Activated T-helper 1 cell treated with anti-CD3 and anti-CD28 coated beads, Interleukin-2, amount 50 U/mL, for 16 hours (primary cell): ENCODE measurements around the gene PRDM16.

ENCODE experiments used
- DNase-seq, 2 donors: peaks; one replicate each; pipeline ENCODE4 v3.0.0-alpha.2; 2020; ENCODE audit warnings: low read depth in 1 of 2, low spot score in 1 of 2

PRDM16 gene

GRCh38 chr1:3053366-3053980 is 15.5 kb upstream of the PRDM16 start:
- no peak for DNase-seq

GRCh38 chr1:3053986-3054385 is 15.0 kb upstream of the PRDM16 start:
- DNase-seq: no peak

GRCh38 chr1:3054474-3054873 is 14.5 kb upstream of the PRDM16 start:
- no peak for DNase-seq

- DNase-seq: no peak
These were observed 14.0 kb upstream of the PRDM16 start for GRCh38 chr1:3055051-3055450.

- DNase-seq: no peak
These were observed 12.4 kb upstream of the PRDM16 start for GRCh38 chr1:3056641-3057040.

GRCh38 chr1:3058263-3059030 is 10.6 kb upstream of the PRDM16 start:
- no peak for DNase-seq

GRCh38 chr1:3060127-3060526 is 8.9 kb upstream of the PRDM16 start:
- DNase-seq: no peak

GRCh38 chr1:3060601-3061551 is 8.1 kb upstream of the PRDM16 start:
- DNase-seq: no peak

GRCh38 chr1:3061566-3061965 is 7.4 kb upstream of the PRDM16 start:
- DNase-seq: no peak

GRCh38 chr1:3061981-3062615 is 6.9 kb upstream of the PRDM16 start:
- no peak for DNase-seq

GRCh38 chr1:3062616-3063378 is 6.2 kb upstream of the PRDM16 start:
- no peak for DNase-seq

GRCh38 chr1:3063379-3064295 is 5.4 kb upstream of the PRDM16 start:
- no peak for DNase-seq

GRCh38 chr1:3064296-3064850 is 4.6 kb upstream of the PRDM16 start:
- DNase-seq: no peak

- no peak for DNase-seq
These were observed 4.1 kb upstream of the PRDM16 start for GRCh38 chr1:3064901-3065300.

- DNase-seq: no peak
These were observed 3.6 kb upstream of the PRDM16 start for GRCh38 chr1:3065396-3065795.

GRCh38 chr1:3065797-3066196 is 3.2 kb upstream of the PRDM16 start:
- DNase-seq: no peak

GRCh38 chr1:3066250-3066711 is 2.7 kb upstream of the PRDM16 start:
- DNase-seq: no peak

- no peak for DNase-seq
These were observed 2.2 kb upstream of the PRDM16 start for GRCh38 chr1:3066826-3067225.

- DNase-seq: no peak
These were observed 1.7 kb upstream of the PRDM16 start for GRCh38 chr1:3067301-3067670.
